MG63 (cell line): ENCODE measurements around the gene ATP5F1A. TPM values are rescaled to one million over a fixed set of nuclear protein-coding genes. Genes with fewer than 3 reads are reported as not detected.

Experiments
- DNase-seq: peaks from one replicate; pipeline ENCODE4 v3.0.0-alpha.2; 2020
- H3K27me3 ChIP-seq: fragments of 250-450 bp; sonication (Bioruptor Pico); 2 replicates; pipeline ENCODE4 v1.5.1; 2020; ENCODE audit warnings: mild to moderate bottlenecking, moderate library complexity
- H3K36me3 ChIP-seq: fragments of 250-450 bp; sonication (Bioruptor Pico); 2 replicates; pipeline ENCODE4 v1.5.1; 2020; ENCODE audit warnings: mild to moderate bottlenecking, moderate library complexity
- H3K4me3 ChIP-seq: fragments of 250-450 bp; sonication (Bioruptor Pico); 2 replicates; pipeline ENCODE4 v1.5.1; 2020; ENCODE audit warnings: mild to moderate bottlenecking, moderate library complexity
- H3K9me3 ChIP-seq: fragments of 250-450 bp; sonication (Bioruptor Pico); 2 replicates; pipeline ENCODE4 v1.5.1; 2020; ENCODE audit warnings: mild to moderate bottlenecking, moderate library complexity
- total RNA-seq: library from RNA; depleted of rRNA; stranded (reverse); fragments of >200 nt; shearing (Covaris generic); gene quantifications from 2 replicates; pipeline ENCODE4 v1.2.3, GENCODE V29; 2014; ENCODE audit warnings: low replicate concordance; rRNA removed

Gene ATP5F1A
- total RNA-seq, 1 experiment from 2014 or later, result 465 TPM

DNA sequence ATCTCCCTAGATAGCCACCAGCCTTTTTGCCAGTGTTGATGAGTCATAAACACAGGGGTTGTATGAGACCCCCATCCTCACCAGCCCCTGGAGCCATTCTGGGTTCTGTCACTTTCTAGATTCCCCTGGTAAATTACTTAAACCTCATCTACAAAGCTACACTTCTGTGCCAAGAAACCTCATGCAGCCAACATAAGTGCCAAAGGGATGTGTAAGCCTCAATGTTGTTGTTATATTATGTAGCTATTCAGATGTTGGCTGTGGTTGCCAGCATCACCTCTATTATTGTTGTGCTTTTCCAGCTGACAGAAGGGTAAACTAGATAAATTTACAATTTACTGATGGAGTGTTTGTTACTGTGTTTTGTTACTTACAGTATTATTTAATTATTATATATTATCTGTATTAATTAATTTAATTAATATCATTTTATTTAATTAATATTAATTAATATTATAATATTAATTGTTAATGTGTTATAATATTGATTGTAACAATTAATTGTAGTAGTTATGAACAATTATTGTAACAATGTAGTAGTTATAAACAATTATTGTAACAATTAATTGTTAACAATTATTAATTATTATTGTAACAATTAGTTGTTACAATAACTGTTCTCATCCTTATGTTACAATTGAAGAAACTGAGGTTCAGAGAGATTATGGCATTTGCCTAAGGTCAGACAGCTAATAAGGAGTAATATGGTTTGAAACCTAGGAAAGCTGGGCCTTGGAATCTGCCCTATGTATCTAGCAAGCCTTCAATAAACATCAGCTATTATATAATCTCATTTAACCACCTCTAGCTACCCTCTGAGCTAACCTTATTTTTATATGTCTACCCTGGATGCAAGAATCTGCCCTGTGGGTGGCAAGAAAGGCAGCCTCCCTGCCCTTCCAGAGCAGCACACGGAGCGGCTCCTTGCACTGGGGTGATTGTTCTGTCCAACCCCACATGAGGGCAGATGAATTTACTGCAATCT, 62.1 kb downstream of the ATP5F1A start:
- no peaks in the 10 kb centered on the region for H3K9me3 ChIP-seq
- no peaks in the 10 kb centered on the region for H3K36me3 ChIP-seq
- DNase-seq, result peak; percentile 68
- H3K27me3 ChIP-seq, result no peaks in the 10 kb centered on the region
- H3K4me3 ChIP-seq, result no peak overlapping the region

GRCh38 chr18:46034230-46034629, 63.9 kb downstream of the ATP5F1A start:
- no peaks in the 10 kb centered on the region for H3K27me3 ChIP-seq

GRCh38 chr18:46031741-46032140, 66.4 kb downstream of the ATP5F1A start:
- no peak overlapping the region for H3K4me3 ChIP-seq
- no peaks in the 10 kb centered on the region for H3K27me3 ChIP-seq
- H3K36me3 ChIP-seq, result no peaks in the 10 kb centered on the region
- no peaks in the 10 kb centered on the region for H3K9me3 ChIP-seq
- DNase-seq, result no peak

More at GRCh38 chr18:46034230-46034629, 63.9 kb downstream of the ATP5F1A start:
- Histone ChIP-seq H3K36me3 (no peaks in the 10 kb centered on the region), H3K9me3 (no peaks in the 10 kb centered on the region), H3K4me3 (no peak overlapping the region)
- no peak for DNase-seq

Other genes with a start within 250 kb of the ATP5F1A start
- gene EPG5, start 131.0 kb downstream of the ATP5F1A start, total RNA-seq, result 9.4 and 14.2 TPM in 2 replicates
- 5.6 and 9.7 TPM in 2 replicates for gene PSTPIP2, start 26.0 kb downstream of the ATP5F1A start, total RNA-seq
- gene HAUS1, start 6.1 kb upstream of the ATP5F1A start, total RNA-seq, result 48.6 and 49.6 TPM in 2 replicates